Retinal pigment epithelial cell (primary cell): ENCODE measurements around the gene CNTN5.

Experiments
- DNase-seq: peaks from one replicate; pipeline ENCODE4 v3.0.0-alpha.2; 2010; ENCODE audit warnings: low read depth
- H3K4me3 ChIP-seq: 2 replicates; pipeline ENCODE4 v1.5.1; 2011; ENCODE audit warnings: mild to moderate bottlenecking, low read length, control low read depth, moderate library complexity
- TF ChIP-seq, protein P1 (sequence below): conservative IDR thresholded peaks from 2 replicates; pipeline ENCODE4 v1.5.1; 2011; ENCODE audit warnings: low read depth, low read length, control low read depth, inconsistent platforms

The CNTN5 gene

GRCh38 chr11:99020352-99021225 lies at the start of gene CNTN5:
TSS of gene CNTN5 (plus strand) at chr11:99020949.
- DNase-seq: peak; percentile 34
- peak within 1 kb of the TSS; percentile 64 for H3K4me3 ChIP-seq
- TF ChIP-seq, protein P1, sequence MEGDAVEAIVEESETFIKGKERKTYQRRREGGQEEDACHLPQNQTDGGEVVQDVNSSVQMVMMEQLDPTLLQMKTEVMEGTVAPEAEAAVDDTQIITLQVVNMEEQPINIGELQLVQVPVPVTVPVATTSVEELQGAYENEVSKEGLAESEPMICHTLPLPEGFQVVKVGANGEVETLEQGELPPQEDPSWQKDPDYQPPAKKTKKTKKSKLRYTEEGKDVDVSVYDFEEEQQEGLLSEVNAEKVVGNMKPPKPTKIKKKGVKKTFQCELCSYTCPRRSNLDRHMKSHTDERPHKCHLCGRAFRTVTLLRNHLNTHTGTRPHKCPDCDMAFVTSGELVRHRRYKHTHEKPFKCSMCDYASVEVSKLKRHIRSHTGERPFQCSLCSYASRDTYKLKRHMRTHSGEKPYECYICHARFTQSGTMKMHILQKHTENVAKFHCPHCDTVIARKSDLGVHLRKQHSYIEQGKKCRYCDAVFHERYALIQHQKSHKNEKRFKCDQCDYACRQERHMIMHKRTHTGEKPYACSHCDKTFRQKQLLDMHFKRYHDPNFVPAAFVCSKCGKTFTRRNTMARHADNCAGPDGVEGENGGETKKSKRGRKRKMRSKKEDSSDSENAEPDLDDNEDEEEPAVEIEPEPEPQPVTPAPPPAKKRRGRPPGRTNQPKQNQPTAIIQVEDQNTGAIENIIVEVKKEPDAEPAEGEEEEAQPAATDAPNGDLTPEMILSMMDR: no peak

- no peak for DNase-seq
- H3K4me3 ChIP-seq: no peak overlapping the region
- TF ChIP-seq, protein P1: no peak
Measured at GRCh38 chr11:98979205-98979604, 41.5 kb upstream of the CNTN5 start.

- TF ChIP-seq, protein P1: peak; percentile 88
- no peak for DNase-seq
- H3K4me3 ChIP-seq: no peak overlapping the region
Measured at GRCh38 chr11:99015634-99016454, 4.9 kb upstream of the CNTN5 start.

DNA sequence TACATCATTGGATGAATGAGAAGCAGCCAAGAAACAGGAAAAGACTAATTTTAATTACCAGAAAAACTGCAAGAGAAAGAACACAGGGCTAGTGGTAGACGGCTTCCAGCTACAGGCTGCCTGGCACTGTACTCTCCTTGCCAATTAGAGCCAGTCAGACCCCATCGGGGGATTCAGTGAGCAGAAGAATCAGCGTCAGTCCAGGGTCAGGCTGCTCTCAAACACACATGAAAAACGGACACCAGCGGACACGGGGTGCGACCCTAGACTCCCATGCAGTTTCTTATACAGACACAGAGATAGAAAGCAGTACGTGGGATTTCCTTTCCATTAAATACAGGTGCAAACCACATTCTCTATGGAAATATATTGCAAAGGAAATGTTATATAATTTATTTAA lies 1.1 kb upstream of the CNTN5 start:
- TF ChIP-seq, protein P1: no peak
- no peak for DNase-seq
- H3K4me3 ChIP-seq: peak overlapping the region; percentile 64

- TF ChIP-seq, protein P1: no peak
- DNase-seq: no peak
- no peak overlapping the region for H3K4me3 ChIP-seq
Measured at GRCh38 chr11:99037057-99037456, 16.3 kb downstream of the CNTN5 start.

DNA sequence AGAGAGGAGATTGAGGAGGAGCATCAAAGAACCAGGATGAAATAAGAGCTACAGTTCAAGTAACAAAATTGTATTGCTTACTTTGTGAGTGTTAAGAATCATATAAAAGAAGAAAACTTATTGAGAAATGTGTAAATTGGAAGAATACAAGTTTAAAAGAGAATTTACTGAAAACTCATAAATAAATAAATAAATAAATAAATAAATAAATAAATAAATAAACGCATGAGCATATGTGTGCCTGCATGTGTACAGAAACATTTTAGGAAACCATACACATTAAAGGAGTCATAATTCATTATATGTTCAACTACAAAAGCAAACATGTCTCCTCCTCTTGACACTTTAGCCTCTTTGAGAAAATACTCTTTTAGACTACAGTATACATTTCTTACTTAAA lies 42.6 kb downstream of the CNTN5 start:
- TF ChIP-seq, protein P1: no peak
- no peak overlapping the region for H3K4me3 ChIP-seq
- DNase-seq: no peak

DNA sequence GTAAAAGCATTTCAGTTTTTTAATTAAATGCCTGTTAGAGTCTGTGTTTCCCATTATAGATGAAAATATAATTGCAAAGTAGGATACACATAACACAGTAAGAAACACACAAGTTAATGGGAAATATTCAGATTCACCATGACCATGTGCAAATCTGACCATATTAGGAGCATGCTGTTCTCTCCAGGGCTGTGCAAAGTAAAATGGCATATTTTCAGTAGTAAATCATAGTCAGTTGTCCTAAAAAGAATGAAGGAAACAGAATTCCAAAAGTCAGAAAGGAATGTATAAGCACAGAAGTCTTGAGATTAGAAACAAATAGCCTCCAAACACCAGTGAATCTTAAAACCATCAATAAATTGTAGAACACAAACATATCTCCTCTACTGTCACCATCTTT lies 44.4 kb downstream of the CNTN5 start:
- H3K4me3 ChIP-seq: no peak overlapping the region
- TF ChIP-seq, protein P1: no peak
- no peak for DNase-seq
